BLaER1 treated with 17β-estradiol and CSF1 and Interleukin-3, amounts not matched to agents 10 nM and 100 nM (cell line): ENCODE measurements around the gene ATP1B2.

Source experiments
- H3K27ac ChIP-seq, 11 experiments: shearing (Covaris generic); formaldehyde crosslinking; 2 replicates each; pipeline ENCODE4 v1.8.1; 2022
- H3K27me3 ChIP-seq, 11 experiments: shearing (Covaris generic); formaldehyde crosslinking; 2 replicates each; pipeline ENCODE4 v1.8.1; 2022
- H3K36me3 ChIP-seq, 11 experiments: shearing (Covaris generic); formaldehyde crosslinking; 2 replicates each; pipeline ENCODE4 v1.8.1; 2022
- H3K4me1 ChIP-seq, 10 experiments: shearing (Covaris generic); formaldehyde crosslinking; 2 replicates each; pipeline ENCODE4 v1.8.1; 2022
- H3K4me2 ChIP-seq, 11 experiments: shearing (Covaris generic); formaldehyde crosslinking; 2 replicates each; pipeline ENCODE4 v1.8.1; 2022
- H3K4me3 ChIP-seq, 10 experiments: shearing (Covaris generic); formaldehyde crosslinking; 2 replicates each; pipeline ENCODE4 v1.8.1; 2022
- H3K9ac ChIP-seq, 11 experiments: shearing (Covaris generic); formaldehyde crosslinking; 2 replicates each; pipeline ENCODE4 v1.8.1; 2022
- H3K9me3 ChIP-seq, 11 experiments: shearing (Covaris generic); formaldehyde crosslinking; replicated peaks in 1 of 11; 2 replicates each; pipeline ENCODE4 v1.8.1; 2022
- H4K20me1 ChIP-seq, 11 experiments: shearing (Covaris generic); formaldehyde crosslinking; 2 replicates each; pipeline ENCODE4 v1.8.1; 2022
- Cebpa-rat ChIP-seq, 11 experiments: shearing (Covaris generic); IDR thresholded peaks; 2 replicates each; pipeline ENCODE4 v1.8.1; 2022

The ATP1B2 gene

DNA sequence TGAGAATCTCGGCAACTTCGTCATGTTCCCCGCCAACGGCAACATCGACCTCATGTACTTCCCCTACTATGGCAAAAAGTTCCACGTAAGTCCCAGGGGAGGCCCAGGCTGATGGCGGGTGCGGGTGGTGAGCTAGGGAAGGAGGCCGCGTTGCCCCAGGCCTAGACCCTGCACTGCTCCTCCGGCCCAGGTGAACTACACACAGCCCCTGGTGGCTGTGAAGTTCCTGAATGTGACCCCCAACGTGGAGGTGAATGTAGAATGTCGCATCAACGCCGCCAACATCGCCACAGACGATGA is 4.8 kb downstream of the ATP1B2 start:
- Histone ChIP-seq H3K27me3 (peaks cover 47 to 53% (median 51%) of the 10 kb centered on the region in 11 experiments), H3K27ac (no peak overlapping the region), H3K4me3 (no peak overlapping the region), H3K4me1 (peaks cover 16 to 32% (median 22%) of the 10 kb centered on the region in 10 experiments), H3K9me3 (no peaks in the 10 kb centered on the region), H4K20me1 (peaks cover 0 to 20% (median 9%) of the 10 kb centered on the region in 11 experiments; a peak in 11 of 22 replicates), H3K9ac (no peak overlapping the region), H3K36me3 (no peaks in the 10 kb centered on the region), H3K4me2 (peak overlapping the region in 9 of 11 experiments; percentile 26 to 66 (median 35); a peak in 16 of 22 replicates)
- TF ChIP-seq Cebpa-rat (IDR thresholded peaks at IDR 0.05) = no peak

DNA sequence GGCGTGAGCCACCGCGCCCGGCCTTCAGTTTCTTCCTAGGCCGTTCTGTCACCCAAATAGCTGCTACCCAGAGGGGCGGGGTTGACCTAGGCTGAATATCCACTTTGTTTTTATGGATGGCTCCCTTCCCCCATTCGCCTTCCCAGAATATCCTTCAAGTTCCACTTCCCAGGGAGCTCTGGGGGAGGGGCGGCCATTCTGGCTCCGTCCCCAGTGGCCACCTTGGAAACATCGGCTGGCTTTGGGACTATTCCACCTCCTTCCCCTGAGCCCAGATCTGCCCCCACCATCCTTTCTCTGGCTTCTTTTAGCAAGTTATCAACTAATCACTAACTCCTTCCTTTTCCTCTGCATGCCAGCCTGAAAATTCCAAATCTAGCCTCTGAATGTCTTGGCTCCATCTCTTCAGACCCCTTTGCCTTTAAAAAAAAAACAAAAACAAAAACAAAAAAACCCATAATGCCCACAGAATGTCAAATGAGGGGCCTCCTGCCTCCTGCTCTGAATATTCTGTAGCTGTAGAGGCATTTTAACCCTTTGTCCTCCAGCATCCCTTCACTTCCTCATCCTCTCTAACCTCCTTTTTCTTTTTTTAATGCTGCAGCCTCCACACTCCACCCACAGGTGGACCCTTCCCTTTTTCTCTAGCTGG is 6.4 kb downstream of the ATP1B2 start:
- TF ChIP-seq Cebpa-rat (IDR thresholded peaks at IDR 0.05) = no peak
- peaks cover 31 to 37% (median 35%) of the 10 kb centered on the region in 11 experiments for H3K27me3 ChIP-seq
- H3K4me1 ChIP-seq = peaks cover 6 to 20% (median 10%) of the 10 kb centered on the region in 10 experiments; a peak in 14 of 20 replicates
- H3K9ac ChIP-seq = no peak overlapping the region
- no peaks in the 10 kb centered on the region for H3K36me3 ChIP-seq
- peak overlapping the region in 3 of 11 experiments; percentile 6 to 19 (median 19); a peak in 4 of 22 replicates for H3K4me2 ChIP-seq
- H3K9me3 ChIP-seq = no peaks in the 10 kb centered on the region
- peaks cover 0 to 8% (median 0%) of the 10 kb centered on the region in 11 experiments; a peak in 5 of 22 replicates for H4K20me1 ChIP-seq
- no peak overlapping the region for H3K4me3 ChIP-seq
- no peak overlapping the region for H3K27ac ChIP-seq

DNA sequence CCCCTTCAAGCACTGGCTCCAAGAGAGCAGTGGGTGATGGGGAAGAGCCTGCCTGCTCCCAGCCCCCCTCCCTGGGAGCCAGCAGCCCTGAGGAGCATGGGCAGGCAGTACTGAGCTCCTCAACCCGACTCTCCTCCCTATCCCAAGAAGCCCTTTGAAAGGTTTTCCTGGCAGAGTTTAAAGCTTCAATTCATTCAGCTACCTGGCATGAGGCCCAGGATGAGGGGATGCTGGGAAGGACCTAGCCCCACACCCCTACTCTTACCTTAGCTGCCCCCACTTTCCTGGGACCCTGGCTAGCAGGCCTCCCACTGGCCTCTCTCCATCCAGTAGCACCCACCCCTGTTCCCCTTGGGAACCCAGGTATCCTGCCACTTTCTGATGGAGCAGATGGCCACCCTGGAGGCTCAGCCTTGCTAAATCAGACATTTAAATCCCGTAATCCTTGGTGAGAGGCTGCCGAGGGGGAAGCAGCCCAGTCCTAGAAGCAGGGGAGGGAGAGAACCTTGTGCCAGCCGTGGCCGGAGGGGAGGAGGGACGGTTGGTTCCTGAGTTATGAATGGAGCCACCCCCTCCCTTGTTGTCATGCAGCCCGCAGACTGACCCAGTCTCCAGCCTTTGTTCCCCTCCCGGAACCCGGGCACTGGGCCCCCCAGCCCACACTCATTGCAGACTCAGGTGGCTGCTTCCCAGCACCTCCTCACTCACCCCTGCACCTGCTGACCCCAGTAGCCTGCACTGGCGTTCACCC is 17.1 kb downstream of the ATP1B2 start:
- H3K4me2 ChIP-seq = no peak overlapping the region
- no peaks in the 10 kb centered on the region for H3K4me1 ChIP-seq
- H3K9ac ChIP-seq = no peak overlapping the region
- H3K36me3 ChIP-seq = peaks cover 74 to 90% (median 82%) of the 10 kb centered on the region in 11 experiments
- no peaks in the 10 kb centered on the region for H3K9me3 ChIP-seq
- TF ChIP-seq Cebpa-rat (IDR thresholded peaks at IDR 0.05) = no peak
- peaks cover 0 to 32% (median 14%) of the 10 kb centered on the region in 11 experiments; a peak in 7 of 22 replicates for H4K20me1 ChIP-seq
- no peak overlapping the region for H3K4me3 ChIP-seq
- H3K27ac ChIP-seq = no peak overlapping the region
- no peaks in the 10 kb centered on the region for H3K27me3 ChIP-seq

GRCh38 chr17:7668482-7668881 is 17.8 kb downstream of the ATP1B2 start:
- no peaks in the 10 kb centered on the region for H3K27me3 ChIP-seq
- no peaks in the 10 kb centered on the region for H3K4me1 ChIP-seq
- no peak for TF ChIP-seq Cebpa-rat (IDR thresholded peaks at IDR 0.05)
- peaks cover 80 to 96% (median 86%) of the 10 kb centered on the region in 11 experiments for H3K36me3 ChIP-seq
- H3K27ac ChIP-seq = no peak overlapping the region
- H3K9me3 ChIP-seq = peaks cover 2 to 4% (median 3%) of the 10 kb centered on the region in 11 experiments
- no peak overlapping the region for H3K4me3 ChIP-seq
- peaks cover 0 to 33% (median 16%) of the 10 kb centered on the region in 11 experiments; a peak in 7 of 22 replicates for H4K20me1 ChIP-seq
- no peak overlapping the region for H3K4me2 ChIP-seq
- no peak overlapping the region for H3K9ac ChIP-seq

DNA sequence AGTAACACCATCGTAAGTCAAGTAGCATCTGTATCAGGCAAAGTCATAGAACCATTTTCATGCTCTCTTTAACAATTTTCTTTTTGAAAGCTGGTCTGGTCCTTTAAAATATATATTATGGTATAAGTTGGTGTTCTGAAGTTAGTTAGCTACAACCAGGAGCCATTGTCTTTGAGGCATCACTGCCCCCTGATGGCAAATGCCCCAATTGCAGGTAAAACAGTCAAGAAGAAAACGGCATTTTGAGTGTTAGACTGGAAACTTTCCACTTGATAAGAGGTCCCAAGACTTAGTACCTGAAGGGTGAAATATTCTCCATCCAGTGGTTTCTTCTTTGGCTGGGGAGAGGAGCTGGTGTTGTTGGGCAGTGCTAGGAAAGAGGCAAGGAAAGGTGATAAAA is 22.5 kb downstream of the ATP1B2 start:
- Histone ChIP-seq H3K4me1 (no peaks in the 10 kb centered on the region), H3K27ac (no peak overlapping the region), H3K4me3 (0 out of 20 replicates have a peak overlapping the region, but pooled peaks of 1 of the 10 experiments have one; percentile 3), H4K20me1 (peaks cover 12 to 60% (median 30%) of the 10 kb centered on the region in 11 experiments; a peak in 21 of 22 replicates), H3K9ac (no peak overlapping the region), H3K4me2 (no peak overlapping the region), H3K27me3 (no peaks in the 10 kb centered on the region; a peak in 1 of 22 replicates), H3K36me3 (peaks cover 94 to 100% (median 98%) of the 10 kb centered on the region in 11 experiments), H3K9me3 (peaks cover 17 to 28% (median 21%) of the 10 kb centered on the region in 11 experiments)
- TF ChIP-seq Cebpa-rat (IDR thresholded peaks at IDR 0.05) = no peak

DNA sequence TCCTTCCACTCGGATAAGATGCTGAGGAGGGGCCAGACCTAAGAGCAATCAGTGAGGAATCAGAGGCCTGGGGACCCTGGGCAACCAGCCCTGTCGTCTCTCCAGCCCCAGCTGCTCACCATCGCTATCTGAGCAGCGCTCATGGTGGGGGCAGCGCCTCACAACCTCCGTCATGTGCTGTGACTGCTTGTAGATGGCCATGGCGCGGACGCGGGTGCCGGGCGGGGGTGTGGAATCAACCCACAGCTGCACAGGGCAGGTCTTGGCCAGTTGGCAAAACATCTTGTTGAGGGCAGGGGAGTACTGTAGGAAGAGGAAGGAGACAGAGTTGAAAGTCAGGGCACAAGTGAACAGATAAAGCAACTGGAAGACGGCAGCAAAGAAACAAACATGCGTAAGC is 24.2 kb downstream of the ATP1B2 start:
- no peak overlapping the region for H3K4me2 ChIP-seq
- H3K27me3 ChIP-seq = no peaks in the 10 kb centered on the region; a peak in 1 of 22 replicates
- H4K20me1 ChIP-seq = peaks cover 23 to 74% (median 45%) of the 10 kb centered on the region in 11 experiments; a peak in 21 of 22 replicates
- H3K9me3 ChIP-seq = peaks cover 17 to 28% (median 21%) of the 10 kb centered on the region in 11 experiments
- H3K9ac ChIP-seq = no peak overlapping the region
- H3K4me1 ChIP-seq = no peaks in the 10 kb centered on the region
- no peak for TF ChIP-seq Cebpa-rat (IDR thresholded peaks at IDR 0.05)
- peaks cover 81 to 98% (median 90%) of the 10 kb centered on the region in 11 experiments for H3K36me3 ChIP-seq
- H3K27ac ChIP-seq = no peak overlapping the region
- H3K4me3 ChIP-seq = no peak overlapping the region

GRCh38 chr17:7676533-7676932 is 25.8 kb downstream of the ATP1B2 start:
- Histone ChIP-seq H3K36me3 (peaks cover 65 to 94% (median 76%) of the 10 kb centered on the region in 11 experiments), H3K4me2 (no peak overlapping the region), H3K4me1 (no peaks in the 10 kb centered on the region), H3K9ac (no peak overlapping the region), H4K20me1 (peaks cover 25 to 81% (median 59%) of the 10 kb centered on the region in 11 experiments; a peak in 21 of 22 replicates), H3K27ac (no peak overlapping the region), H3K27me3 (no peaks in the 10 kb centered on the region; a peak in 1 of 22 replicates), H3K9me3 (peaks cover 17 to 28% (median 21%) of the 10 kb centered on the region in 11 experiments), H3K4me3 (no peak overlapping the region)
- no peak for TF ChIP-seq Cebpa-rat (IDR thresholded peaks at IDR 0.05)

DNA sequence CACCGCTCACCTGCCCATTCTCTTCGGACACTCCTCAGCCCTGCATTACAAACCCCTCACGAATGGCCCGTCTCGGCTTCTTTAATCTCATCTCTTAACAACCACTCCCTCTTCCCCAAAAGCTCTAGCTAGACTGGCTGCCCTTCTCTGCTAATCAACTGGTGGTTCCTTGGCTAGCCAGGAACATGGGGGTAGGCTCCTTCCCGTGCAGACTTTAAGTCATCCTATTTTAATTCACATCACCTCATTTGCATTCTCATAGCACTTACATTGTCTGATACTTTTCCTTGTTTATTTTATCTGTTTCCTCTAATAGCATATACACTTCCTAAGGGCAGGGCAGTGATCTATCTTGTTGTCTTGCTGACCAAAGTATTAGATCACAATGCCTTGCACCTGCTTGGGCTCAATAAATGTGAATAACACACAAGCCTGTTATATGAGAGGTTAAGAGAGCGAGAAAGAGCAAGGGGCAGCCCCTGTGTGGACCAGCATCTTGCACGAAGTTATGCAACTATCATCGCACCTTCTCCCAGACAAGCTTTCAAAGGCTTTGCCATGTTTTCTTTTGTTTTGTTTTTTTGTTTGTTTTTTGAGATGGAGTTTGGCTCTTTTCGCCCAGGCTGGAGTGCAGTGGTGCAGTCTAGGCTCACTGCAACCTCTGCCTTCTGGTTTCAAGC is 26.8 kb downstream of the ATP1B2 start:
- Histone ChIP-seq H3K27me3 (no peaks in the 10 kb centered on the region; a peak in 1 of 22 replicates), H3K27ac (no peak overlapping the region), H3K36me3 (peaks cover 55 to 93% (median 74%) of the 10 kb centered on the region in 11 experiments)

More for the DNA sequence above, 26.8 kb downstream of the ATP1B2 start:
- H3K4me1 ChIP-seq = no peaks in the 10 kb centered on the region
- H3K9ac ChIP-seq = no peak overlapping the region
- H4K20me1 ChIP-seq = peaks cover 25 to 85% (median 69%) of the 10 kb centered on the region in 11 experiments; a peak in 21 of 22 replicates
- H3K4me2 ChIP-seq = no peak overlapping the region
- peaks cover 17 to 28% (median 21%) of the 10 kb centered on the region in 11 experiments for H3K9me3 ChIP-seq
- TF ChIP-seq Cebpa-rat (IDR thresholded peaks at IDR 0.05) = no peak
- no peak overlapping the region for H3K4me3 ChIP-seq
